OCI-LY1 (cell line): ENCODE results near the gene C3orf70.
A peak's percentile ranks its signal among the peaks of the same experiment; 100 is the strongest.

Source experiments
- H2AFZ ChIP-seq: fragments of 200-600 bp; sonication (generic), shearing (Covaris generic); 2 replicates; pipeline ENCODE4 v1.6.0; 2014; ENCODE audit warnings: antibody characterized with exemption, mild to moderate bottlenecking, low read length
- H3F3A ChIP-seq: fragments of 200-600 bp; sonication (generic), shearing (Covaris generic); 2 replicates; pipeline ENCODE4 v1.6.0; 2014; ENCODE audit warnings: mild to moderate bottlenecking, antibody characterized with exemption, low read length, moderate library complexity; ENCODE audit not compliant: insufficient read depth
- H3K27ac ChIP-seq: fragments of 200-600 bp; sonication (generic); 2 replicates; pipeline ENCODE4 v1.5.1; 2014; ENCODE audit warnings: low read length, mixed run types, mild to moderate bottlenecking, low read depth; ENCODE audit not compliant: poor library complexity, severe bottlenecking
- H3K27me3 ChIP-seq: fragments of 200-600 bp; sonication (generic); 2 replicates; pipeline ENCODE4 v1.6.0; 2014; ENCODE audit warnings: antibody characterized with exemption, mild to moderate bottlenecking, low read length, moderate library complexity; ENCODE audit not compliant: insufficient read depth
- H3K36me3 ChIP-seq: fragments of 200-600 bp; sonication (generic); 2 replicates; pipeline ENCODE4 v1.6.1; 2014; ENCODE audit warnings: mild to moderate bottlenecking, antibody characterized with exemption, low read length, moderate library complexity, mixed read lengths; ENCODE audit not compliant: insufficient read depth
- H3K4me1 ChIP-seq: fragments of 200-600 bp; sonication (generic); 2 replicates; pipeline ENCODE4 v1.5.1; 2014; ENCODE audit warnings: mild to moderate bottlenecking, low read length, moderate library complexity; ENCODE audit not compliant: insufficient read depth, severe bottlenecking
- H3K4me2 ChIP-seq: fragments of 200-600 bp; sonication (generic), shearing (Covaris generic); 2 replicates; pipeline ENCODE4 v1.6.1; 2014; ENCODE audit warnings: low read length
- H3K4me3 ChIP-seq: fragments of 200-600 bp; sonication (generic); 2 replicates; pipeline ENCODE4 v1.5.1; 2014; ENCODE audit warnings: low read length, low read depth, mild to moderate bottlenecking, mixed read lengths; ENCODE audit not compliant: poor library complexity, severe bottlenecking
- H3K79me2 ChIP-seq: fragments of 200-600 bp; shearing (Covaris generic); 2 replicates; pipeline ENCODE4 v1.6.1; 2016; ENCODE audit warnings: mixed run types, low read length, mixed read lengths; ENCODE audit not compliant: insufficient read depth
- H3K9ac ChIP-seq: fragments of 200-600 bp; sonication (generic), shearing (Covaris generic); 2 replicates; pipeline ENCODE4 v1.6.1; 2014; ENCODE audit warnings: mild to moderate bottlenecking, low read length, mixed read lengths
- H3K9me2 ChIP-seq: fragments of 200-600 bp; sonication (generic), shearing (Covaris generic); 2 replicates; pipeline ENCODE4 v1.6.1; 2014; ENCODE audit warnings: low read depth, mild to moderate bottlenecking, low read length, mixed read lengths
- H3K9me3 ChIP-seq: fragments of 200-600 bp; shearing (Covaris generic); 2 replicates; pipeline ENCODE4 v1.6.1; 2014; ENCODE audit warnings: low read length, mixed read lengths
- H4K20me1 ChIP-seq: fragments of 200-600 bp; sonication (generic), shearing (Covaris generic); 2 replicates; pipeline ENCODE4 v1.6.0; 2016; ENCODE audit warnings: mild to moderate bottlenecking, low read length; ENCODE audit not compliant: insufficient read depth
- CTCF ChIP-seq: fragments of 200-600 bp; sonication (generic), shearing (Covaris generic); IDR thresholded peaks from 2 replicates; pipeline ENCODE4 v1.5.1; 2017; ENCODE audit warnings: mild to moderate bottlenecking, antibody characterized with exemption, low read length, moderate library complexity, mixed read lengths
- EZH2 ChIP-seq: fragments of 200-600 bp; sonication (generic), shearing (Covaris generic); IDR thresholded peaks from 2 replicates; pipeline ENCODE4 v1.8.0; 2017; ENCODE audit warnings: borderline replicate concordance, mixed run types, mild to moderate bottlenecking, antibody characterized with exemption, low read length, moderate library complexity, mixed read lengths

The C3orf70 gene

GRCh38 chr3:185067173-185067572 is 85.7 kb downstream of the C3orf70 start:
- Histone ChIP-seq H3K79me2 (no peaks in the 10 kb centered on the region), H2AFZ (no peak overlapping the region), H4K20me1 (no peaks in the 10 kb centered on the region), H3K9me3 (no peaks in the 10 kb centered on the region), H3F3A (no peaks in the 10 kb centered on the region), H3K9ac (no peak overlapping the region), H3K36me3 (no peaks in the 10 kb centered on the region), H3K4me1 (no peaks in the 10 kb centered on the region), H3K4me2 (no peak overlapping the region), H3K27ac (no peak overlapping the region), H3K27me3 (peaks cover 3% of the 10 kb centered on the region; the same call in 1 of the 2 replicates), H3K9me2 (no peaks in the 10 kb centered on the region), H3K4me3 (no peak overlapping the region)
- TF ChIP-seq EZH2 (no peak), CTCF (no peak)

GRCh38 chr3:185066251-185066650 is 86.6 kb downstream of the C3orf70 start:
- H3K4me3 ChIP-seq = no peak overlapping the region
- no peaks in the 10 kb centered on the region for H3F3A ChIP-seq
- no peak overlapping the region for H3K4me2 ChIP-seq
- no peaks in the 10 kb centered on the region for H3K4me1 ChIP-seq
- no peak overlapping the region for H2AFZ ChIP-seq
- no peak overlapping the region for H3K27ac ChIP-seq
- no peaks in the 10 kb centered on the region for H4K20me1 ChIP-seq
- no peaks in the 10 kb centered on the region for H3K36me3 ChIP-seq
- H3K9me2 ChIP-seq = no peaks in the 10 kb centered on the region
- H3K9ac ChIP-seq = no peak overlapping the region
- H3K27me3 ChIP-seq = peaks cover 3% of the 10 kb centered on the region; the same call in 1 of the 2 replicates
- TF ChIP-seq CTCF (no peak), EZH2 (no peak)
- H3K9me3 ChIP-seq = no peaks in the 10 kb centered on the region
- no peaks in the 10 kb centered on the region for H3K79me2 ChIP-seq

- no peak overlapping the region for H3K27ac ChIP-seq
- TF ChIP-seq EZH2 (no peak), CTCF (peak; percentile 24; the same call in 1 of the 2 replicates)
- H3K4me3 ChIP-seq = no peak overlapping the region
- H3K4me1 ChIP-seq = no peaks in the 10 kb centered on the region
- peaks cover 3% of the 10 kb centered on the region; the same call in 1 of the 2 replicates for H3K27me3 ChIP-seq
- H3K36me3 ChIP-seq = no peaks in the 10 kb centered on the region
- peaks cover 8% of the 10 kb centered on the region; the same call in 1 of the 2 replicates for H3K9me3 ChIP-seq
- no peaks in the 10 kb centered on the region for H4K20me1 ChIP-seq
- H2AFZ ChIP-seq = no peak overlapping the region
- H3K9me2 ChIP-seq = no peaks in the 10 kb centered on the region
- H3K4me2 ChIP-seq = no peak overlapping the region
- no peak overlapping the region for H3K9ac ChIP-seq
- H3K79me2 ChIP-seq = no peaks in the 10 kb centered on the region
- H3F3A ChIP-seq = no peaks in the 10 kb centered on the region
Measured at GRCh38 chr3:185065059-185065458, 87.8 kb downstream of the C3orf70 start.
